BE2C (cell line): ENCODE measurements around the gene KIF26A.
A peak's percentile ranks its signal among the peaks of the same experiment; 100 is the strongest.

ENCODE experiments used
- DNase-seq: peaks from one replicate; pipeline ENCODE4 v3.0.0-alpha.2; 2020
- H3K27me3 ChIP-seq: fragments of 250-450 bp; sonication (Bioruptor Pico); 2 replicates; pipeline ENCODE4 v1.5.1; 2020; ENCODE audit warnings: mild to moderate bottlenecking
- H3K36me3 ChIP-seq: fragments of 250-450 bp; sonication (Bioruptor Pico); 2 replicates; pipeline ENCODE4 v1.5.1; 2020; ENCODE audit warnings: mild to moderate bottlenecking
- H3K4me1 ChIP-seq: fragments of 250-450 bp; sonication (Bioruptor Pico); 2 replicates; pipeline ENCODE4 v1.5.1; 2020
- H3K4me3 ChIP-seq: 2 replicates; pipeline ENCODE4 v1.5.1; 2011; ENCODE audit warnings: low read depth, low read length
- H3K9me3 ChIP-seq: fragments of 250-450 bp; sonication (Bioruptor Pico); 2 replicates; pipeline ENCODE4 v1.5.1; 2020
- TF ChIP-seq, protein P1 (sequence below): IDR thresholded peaks from 2 replicates; pipeline ENCODE4 v1.5.1; 2012; ENCODE audit warnings: mild to moderate bottlenecking, low read depth, low read length

The KIF26A gene

DNA sequence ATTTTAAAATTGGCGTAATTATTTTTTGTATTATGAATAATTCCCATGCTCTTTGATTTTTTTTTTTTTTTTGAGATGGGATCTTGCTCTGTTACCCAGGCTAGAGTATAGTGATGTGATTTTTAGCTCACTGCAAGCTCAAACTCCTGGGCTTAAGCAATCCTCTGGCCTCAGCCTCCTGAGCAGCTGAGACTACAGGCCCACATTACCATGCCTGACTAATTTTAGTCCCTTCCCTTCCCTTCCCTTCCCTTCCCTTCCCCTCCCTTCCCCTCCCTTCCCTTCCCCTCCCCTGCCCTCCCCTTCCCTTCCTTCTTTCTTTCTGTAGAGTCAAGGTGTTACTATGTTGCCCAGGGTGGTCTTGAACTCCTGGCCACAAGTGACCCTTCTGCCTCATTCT lies 9.4 kb upstream of the KIF26A start:
- DNase-seq = no peak
- Histone ChIP-seq H3K4me1 (peaks cover 2% of the 10 kb centered on the region), H3K27me3 (no peaks in the 10 kb centered on the region; the same call in 1 of the 2 replicates), H3K9me3 (peaks cover 5% of the 10 kb centered on the region; the same call in 1 of the 2 replicates), H3K36me3 (no peaks in the 10 kb centered on the region), H3K4me3 (no peak overlapping the region)
- TF ChIP-seq, protein P1, sequence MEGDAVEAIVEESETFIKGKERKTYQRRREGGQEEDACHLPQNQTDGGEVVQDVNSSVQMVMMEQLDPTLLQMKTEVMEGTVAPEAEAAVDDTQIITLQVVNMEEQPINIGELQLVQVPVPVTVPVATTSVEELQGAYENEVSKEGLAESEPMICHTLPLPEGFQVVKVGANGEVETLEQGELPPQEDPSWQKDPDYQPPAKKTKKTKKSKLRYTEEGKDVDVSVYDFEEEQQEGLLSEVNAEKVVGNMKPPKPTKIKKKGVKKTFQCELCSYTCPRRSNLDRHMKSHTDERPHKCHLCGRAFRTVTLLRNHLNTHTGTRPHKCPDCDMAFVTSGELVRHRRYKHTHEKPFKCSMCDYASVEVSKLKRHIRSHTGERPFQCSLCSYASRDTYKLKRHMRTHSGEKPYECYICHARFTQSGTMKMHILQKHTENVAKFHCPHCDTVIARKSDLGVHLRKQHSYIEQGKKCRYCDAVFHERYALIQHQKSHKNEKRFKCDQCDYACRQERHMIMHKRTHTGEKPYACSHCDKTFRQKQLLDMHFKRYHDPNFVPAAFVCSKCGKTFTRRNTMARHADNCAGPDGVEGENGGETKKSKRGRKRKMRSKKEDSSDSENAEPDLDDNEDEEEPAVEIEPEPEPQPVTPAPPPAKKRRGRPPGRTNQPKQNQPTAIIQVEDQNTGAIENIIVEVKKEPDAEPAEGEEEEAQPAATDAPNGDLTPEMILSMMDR = no peak

DNA sequence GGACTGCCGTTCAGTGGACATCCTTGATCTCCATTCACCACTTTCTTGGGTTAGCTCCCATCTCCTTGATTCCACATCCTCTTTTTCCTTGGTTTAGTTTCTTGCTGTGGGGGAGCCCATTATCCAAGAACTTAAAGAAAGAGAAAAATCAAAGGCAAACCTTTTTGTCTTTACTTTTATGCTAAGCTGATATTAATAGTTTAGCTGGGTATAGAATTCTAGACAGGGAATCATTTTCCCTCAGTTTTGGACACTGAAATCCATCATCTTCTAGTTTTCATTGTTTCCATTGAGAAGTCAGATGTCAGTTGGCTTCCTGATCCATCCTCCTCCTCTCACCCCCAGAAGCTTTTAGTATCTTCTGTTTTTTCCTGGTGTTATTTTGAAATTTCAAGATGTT lies 8.8 kb upstream of the KIF26A start:
- no peaks in the 10 kb centered on the region; the same call in 1 of the 2 replicates for H3K27me3 ChIP-seq
- H3K9me3 ChIP-seq = peaks cover 5% of the 10 kb centered on the region; the same call in 1 of the 2 replicates
- no peak for DNase-seq
- H3K4me3 ChIP-seq = no peak overlapping the region
- H3K36me3 ChIP-seq = no peaks in the 10 kb centered on the region
- peaks cover 6% of the 10 kb centered on the region for H3K4me1 ChIP-seq
- TF ChIP-seq, protein P1 = no peak

DNA sequence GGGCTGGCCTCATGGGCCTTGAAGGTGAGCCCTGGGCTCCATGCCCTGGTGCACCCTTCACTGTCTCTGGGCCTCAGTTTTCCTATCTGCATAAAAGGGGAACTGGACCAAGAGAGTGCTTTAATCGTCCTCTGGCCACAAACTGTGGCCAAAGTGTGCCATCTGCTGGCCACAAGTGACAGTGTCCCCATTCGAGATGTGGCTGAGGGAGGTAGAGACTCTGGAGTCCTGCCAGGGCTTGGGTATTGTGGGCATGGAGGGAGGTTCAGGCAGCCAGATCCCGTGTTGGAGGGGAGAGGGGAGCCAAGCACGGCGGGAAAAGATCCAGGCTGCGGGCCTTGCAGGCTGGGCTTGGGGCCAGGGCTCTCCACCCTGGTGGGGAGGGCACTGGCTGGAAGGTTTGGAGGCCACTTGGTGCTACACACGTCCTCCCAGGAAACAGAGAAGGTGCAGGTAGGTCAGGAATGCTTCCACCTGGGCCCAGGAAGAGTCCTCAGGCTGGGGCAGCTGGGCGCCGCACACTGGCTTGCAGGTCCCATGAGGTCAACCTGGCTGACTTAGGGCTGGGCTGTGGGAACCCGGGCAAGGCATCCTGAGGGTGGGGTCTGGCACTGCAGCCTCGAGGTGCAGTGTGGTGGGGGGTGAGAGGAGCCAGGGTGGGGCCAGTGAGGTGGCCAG lies 7.3 kb upstream of the KIF26A start:
- Histone ChIP-seq H3K27me3 (no peaks in the 10 kb centered on the region), H3K4me1 (peaks cover 9% of the 10 kb centered on the region), H3K36me3 (no peaks in the 10 kb centered on the region), H3K4me3 (no peak overlapping the region), H3K9me3 (peaks cover 5% of the 10 kb centered on the region; the same call in 1 of the 2 replicates)
- DNase-seq = peak; percentile 83
- TF ChIP-seq, protein P1 = peak; percentile 91

- peaks cover 5% of the 10 kb centered on the region; the same call in 1 of the 2 replicates for H3K9me3 ChIP-seq
- H3K4me1 ChIP-seq = peaks cover 9% of the 10 kb centered on the region
- no peaks in the 10 kb centered on the region for H3K36me3 ChIP-seq
- no peak for DNase-seq
- H3K27me3 ChIP-seq = no peaks in the 10 kb centered on the region
- H3K4me3 ChIP-seq = no peak overlapping the region
- TF ChIP-seq, protein P1 = no peak
Observed at GRCh38 chr14:104131968-104132732, 6.2 kb upstream of the KIF26A start.

GRCh38 chr14:104132981-104133380 lies 5.4 kb upstream of the KIF26A start:
- no peak overlapping the region for H3K4me3 ChIP-seq
- TF ChIP-seq, protein P1 = no peak
- H3K27me3 ChIP-seq = no peaks in the 10 kb centered on the region
- H3K36me3 ChIP-seq = no peaks in the 10 kb centered on the region
- DNase-seq = peak; percentile 11
- H3K4me1 ChIP-seq = peaks cover 9% of the 10 kb centered on the region
- peaks cover 5% of the 10 kb centered on the region; the same call in 1 of the 2 replicates for H3K9me3 ChIP-seq

DNA sequence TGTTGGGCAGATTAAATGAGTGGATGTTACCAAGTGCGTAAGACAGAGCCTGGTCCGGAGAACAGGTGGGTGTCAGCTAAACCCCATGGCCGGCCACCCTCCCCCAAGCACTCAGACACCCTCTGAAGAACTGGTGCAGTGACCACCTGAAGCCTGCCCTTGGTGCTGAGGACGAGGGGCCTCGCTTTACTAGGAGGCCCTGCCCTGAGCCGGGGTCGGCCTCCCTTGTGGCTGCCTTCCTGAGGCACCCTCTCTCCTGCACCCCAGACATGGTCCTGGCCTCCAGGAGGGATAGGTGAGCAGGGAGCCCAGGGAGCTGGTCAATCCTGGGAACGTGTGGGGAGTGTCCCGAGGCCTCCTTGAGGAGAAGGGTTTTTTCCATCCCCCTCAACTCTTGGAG lies 4.9 kb upstream of the KIF26A start:
- H3K4me3 ChIP-seq = no peak overlapping the region
- H3K27me3 ChIP-seq = no peaks in the 10 kb centered on the region
- H3K4me1 ChIP-seq = peaks cover 9% of the 10 kb centered on the region

More for the DNA sequence above, 4.9 kb upstream of the KIF26A start:
- Histone ChIP-seq H3K36me3 (no peaks in the 10 kb centered on the region), H3K9me3 (peaks cover 5% of the 10 kb centered on the region; the same call in 1 of the 2 replicates)
- DNase-seq = peak; percentile 7
- TF ChIP-seq, protein P1 = no peak
